ENCODE measurements around the gene WRAP53. TPM values are rescaled to one million over a fixed set of nuclear protein-coding genes. Genes with fewer than 3 reads are reported as not detected.

The WRAP53 gene
- total RNA-seq, 1 donor from 2014 or later: 23.9 TPM

DNA sequence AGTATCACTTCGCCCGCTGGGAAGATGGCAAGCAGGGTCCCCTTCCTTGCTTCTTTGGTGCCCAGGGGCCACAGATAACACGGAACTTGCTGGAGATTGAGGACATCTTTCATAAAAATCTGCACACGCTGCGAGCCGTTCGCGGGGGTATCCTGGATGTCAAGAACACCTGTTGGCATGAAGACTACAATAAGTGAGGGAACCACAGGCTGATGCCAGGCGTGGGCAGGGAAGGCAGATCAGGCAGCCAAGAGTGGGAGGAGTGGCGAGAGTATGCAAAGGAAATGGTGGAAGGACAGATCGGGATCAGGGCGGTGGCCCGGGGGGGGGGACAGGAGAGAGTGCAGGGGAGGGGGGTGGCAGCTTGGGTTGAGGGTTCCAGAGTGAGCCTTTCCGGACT lies 51.5 kb downstream of the WRAP53 start:
- intact Hi-C loops (cut with micrococcal nuclease): no loop called here

DNA sequence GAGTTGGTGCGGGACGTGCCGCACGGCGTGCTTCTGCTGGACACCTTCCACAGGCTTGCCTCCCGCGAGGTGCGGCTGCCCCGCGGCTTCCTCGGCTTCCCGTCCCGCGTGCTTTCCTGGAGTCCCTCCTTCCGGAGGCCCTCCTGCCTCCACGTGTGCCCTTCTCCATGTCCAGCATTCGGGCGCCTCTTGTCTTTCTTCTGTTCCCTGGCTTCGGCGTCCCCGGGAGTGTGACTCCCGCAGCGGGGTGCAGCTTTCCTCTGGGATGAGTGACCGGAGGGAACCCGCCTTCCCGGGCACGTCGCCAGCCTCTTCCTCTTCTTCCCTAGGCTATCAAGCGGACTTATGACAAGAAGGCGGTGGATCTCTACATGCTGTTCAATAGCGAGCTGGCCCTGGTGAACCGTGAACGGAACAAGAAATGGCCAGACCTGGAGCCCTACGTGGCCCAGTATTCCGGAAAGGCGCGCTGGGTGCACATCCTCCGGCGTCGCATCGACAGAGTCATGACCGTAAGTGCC lies 52.3 kb downstream of the WRAP53 start:
- intact Hi-C loops (cut with micrococcal nuclease): no loop called here

DNA sequence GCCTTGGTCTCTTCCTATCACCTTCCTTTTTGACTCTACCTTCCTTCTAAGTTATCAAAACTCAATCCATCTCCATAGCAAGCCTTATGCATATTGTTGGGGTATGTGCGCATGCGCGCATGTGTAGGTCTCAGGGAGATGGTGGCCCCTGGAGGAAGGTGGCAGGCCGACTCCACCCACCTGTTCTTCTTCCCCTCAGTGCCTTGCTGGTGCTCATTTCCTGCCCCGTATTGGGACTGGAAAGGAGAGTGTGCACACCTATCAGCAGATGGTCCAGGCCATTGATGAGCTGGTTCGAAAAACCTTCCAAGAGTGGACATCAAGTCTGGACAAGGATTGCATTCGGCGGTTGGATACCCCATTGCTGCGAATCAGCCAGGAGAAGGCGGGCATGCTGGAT lies 54.5 kb downstream of the WRAP53 start:
- intact Hi-C loops (cut with micrococcal nuclease): loop anchor here (1.0 to 2.0 kb wide), 6 partner anchors 80 to 315 kb away; partner anchors contain the start of gene NAA38

DNA sequence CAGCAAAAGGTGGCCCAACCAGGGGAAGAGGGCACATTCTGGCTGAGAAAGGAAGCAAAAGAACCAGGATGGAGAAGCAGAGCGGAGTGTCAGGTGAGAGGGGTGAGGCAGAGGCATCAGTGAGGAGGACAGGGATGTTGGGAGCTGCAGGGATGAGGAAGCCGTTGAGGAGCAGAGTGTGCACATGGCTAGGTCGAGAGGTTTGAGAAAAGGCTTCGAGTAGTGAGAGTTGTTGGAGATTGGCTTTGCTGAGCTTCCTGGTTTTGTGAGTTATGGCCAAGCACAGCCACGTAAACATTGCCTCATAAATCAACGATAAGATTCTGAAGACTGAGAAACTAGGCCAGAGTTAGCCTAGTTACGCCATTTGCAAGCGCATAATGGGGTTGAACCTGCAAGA lies 56.1 kb downstream of the WRAP53 start:
- intact Hi-C loops (cut with micrococcal nuclease): no loop called here

DNA sequence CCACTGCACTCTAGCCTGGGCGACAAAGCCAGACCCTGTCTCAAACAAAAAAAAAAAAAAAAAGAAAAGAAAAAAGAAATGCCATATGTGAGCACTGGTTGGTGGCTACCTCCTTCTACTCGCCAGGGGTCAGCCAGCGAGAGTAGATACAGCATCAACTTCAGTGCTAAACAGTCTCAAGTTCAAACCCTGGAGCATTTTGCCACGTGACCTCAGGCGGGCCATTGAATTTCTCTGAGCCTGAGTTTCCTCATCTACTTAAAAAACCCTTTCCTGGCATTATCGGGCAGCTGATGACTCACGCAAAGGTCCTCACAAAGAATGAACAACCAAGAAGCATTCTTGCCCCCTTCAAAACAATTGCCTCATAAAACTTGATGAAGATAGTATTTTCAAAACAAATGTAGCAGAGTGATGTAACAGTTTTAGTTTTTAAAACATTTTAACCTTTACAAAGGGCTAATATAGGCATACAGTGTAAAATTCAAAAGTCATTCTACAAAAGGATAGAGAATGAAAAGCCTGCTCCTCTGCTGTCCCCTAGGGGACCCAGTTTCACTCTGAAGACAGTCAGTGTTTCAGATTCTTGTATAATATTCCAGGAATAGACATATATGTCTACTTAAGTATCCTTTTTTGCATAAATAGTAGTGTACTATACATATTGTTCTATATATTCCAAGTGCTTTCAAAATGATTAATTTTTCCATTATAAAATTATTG lies 57.6 kb downstream of the WRAP53 start:
- intact Hi-C loops (cut with micrococcal nuclease): no loop called here

DNA sequence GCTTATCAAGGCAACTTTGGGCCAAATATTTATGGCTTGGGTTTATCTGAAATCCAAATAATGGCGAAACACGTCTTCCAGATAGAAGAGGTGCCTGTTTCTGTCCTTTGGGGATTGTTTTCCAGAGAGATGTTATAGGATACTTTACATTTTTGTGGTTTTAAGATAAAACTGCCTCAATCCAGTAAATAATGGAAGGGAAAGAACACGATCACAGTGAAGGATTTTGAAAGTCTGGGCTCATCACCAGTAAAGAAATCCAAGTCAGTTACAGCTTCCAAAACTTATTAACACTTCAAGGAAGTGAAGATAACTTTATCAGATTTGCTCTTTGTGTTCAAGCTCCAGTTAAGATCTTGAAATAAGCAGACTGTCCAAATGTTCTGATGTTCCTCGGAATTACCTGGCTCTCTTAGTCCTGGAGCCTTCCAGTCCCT lies 59.4 kb downstream of the WRAP53 start:
- intact Hi-C loops (cut with micrococcal nuclease): no loop called here

DNA sequence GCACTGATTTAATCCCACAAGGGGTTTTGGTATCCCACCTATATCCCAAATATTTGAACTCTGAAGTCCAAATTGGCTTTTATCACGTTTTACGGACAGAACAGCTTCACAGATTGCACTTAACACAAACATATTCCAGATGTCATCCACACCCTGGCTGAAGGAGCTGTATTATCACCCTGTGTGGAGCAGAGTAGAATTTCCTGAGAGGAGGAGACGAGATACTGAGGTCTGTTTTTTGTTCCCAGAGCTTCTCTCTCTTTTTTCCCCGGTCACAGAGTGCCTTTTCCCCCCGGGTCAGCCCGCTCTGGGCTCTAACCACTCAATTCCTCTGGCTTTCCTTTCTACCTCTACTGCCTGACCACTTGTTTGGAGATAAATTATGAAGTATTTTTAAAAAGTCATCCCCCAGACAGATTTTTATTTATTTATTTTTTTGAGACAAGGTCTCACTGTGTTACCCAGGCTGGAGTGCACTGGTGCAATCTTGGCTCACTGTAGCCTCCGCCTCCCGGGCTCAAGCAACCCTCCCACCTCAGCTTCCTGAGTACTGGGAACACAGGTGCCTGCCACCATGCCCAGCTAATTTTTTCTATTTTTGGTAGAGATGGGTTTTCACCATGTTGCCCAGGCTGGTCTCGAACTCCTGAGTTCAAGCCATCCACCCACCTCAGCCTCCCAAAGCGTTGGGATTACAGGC lies 59.9 kb downstream of the WRAP53 start:
- intact Hi-C loops (cut with micrococcal nuclease): no loop called here

DNA sequence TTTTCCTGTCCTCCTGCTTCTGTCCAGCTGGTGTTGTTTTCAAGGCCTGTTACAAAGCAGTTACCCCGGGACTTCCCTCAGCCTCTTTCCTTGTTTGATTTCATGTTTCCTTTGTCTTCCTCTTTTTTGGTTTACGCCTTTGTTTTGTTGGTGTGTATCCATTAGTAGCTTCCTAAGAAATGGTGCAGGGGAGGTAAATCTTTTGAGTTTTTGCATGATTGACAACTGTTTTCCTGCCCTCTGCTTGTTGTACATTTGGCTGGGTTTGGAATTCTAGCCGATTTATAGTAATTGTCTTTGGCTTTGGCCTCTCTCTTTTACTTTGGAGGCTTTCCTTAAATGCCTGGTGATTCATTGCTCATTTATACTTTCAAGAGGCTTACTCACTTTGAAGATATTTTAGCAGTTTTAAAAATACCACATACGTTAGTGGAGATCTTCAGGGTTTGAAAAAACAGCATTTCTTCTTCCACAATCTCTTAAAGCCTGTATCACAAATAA lies 62.1 kb downstream of the WRAP53 start:
- intact Hi-C loops (cut with micrococcal nuclease): no loop called here

Other genes with a start within 250 kb of the WRAP53 start
- 15.0 and 15.4 TPM in 2 replicates for gene FGF11, start 249.0 kb upstream of the WRAP53 start, total RNA-seq
- gene CHRNB1, start 243.4 kb upstream of the WRAP53 start, total RNA-seq: 12.5 and 15.4 TPM in 2 replicates
- gene ZBTB4, start 208.8 kb upstream of the WRAP53 start, total RNA-seq: 25.2 and 26.5 TPM in 2 replicates
- gene SLC35G6, start 207.0 kb upstream of the WRAP53 start, total RNA-seq: not detected in 2 replicates
- 208 and 222 TPM in 2 replicates for gene POLR2A, start 204.1 kb upstream of the WRAP53 start, total RNA-seq
- gene TNFSF12, start 139.4 kb upstream of the WRAP53 start, total RNA-seq: 79.9 and 96.4 TPM in 2 replicates
- 6.0 and 6.3 TPM in 2 replicates for gene TNFSF13, start 129.7 kb upstream of the WRAP53 start, total RNA-seq
- gene SENP3, start 126.6 kb upstream of the WRAP53 start, total RNA-seq: 55.0 and 58.3 TPM in 2 replicates
- gene CD68, start 108.8 kb upstream of the WRAP53 start, total RNA-seq: 8.0 TPM in 2 replicates
- 85.1 and 88.0 TPM in 2 replicates for gene MPDU1, start 104.6 kb upstream of the WRAP53 start, total RNA-seq
- gene SOX15, start 98.4 kb upstream of the WRAP53 start, total RNA-seq: 0.20 and 0.27 TPM in 2 replicates
- gene FXR2, start 73.6 kb upstream of the WRAP53 start, total RNA-seq: 32.6 and 40.1 TPM in 2 replicates
- 27.4 and 29.0 TPM in 2 replicates for gene SAT2, start 60.7 kb upstream of the WRAP53 start, total RNA-seq
- not detected in 2 replicates for gene SHBG, start 58.3 kb upstream of the WRAP53 start, total RNA-seq
- gene ATP1B2, start 37.6 kb upstream of the WRAP53 start, total RNA-seq: 0.22 and 0.37 TPM in 2 replicates
- 207 and 218 TPM in 2 replicates for gene TP53, start 987 bp upstream of the WRAP53 start, total RNA-seq
- 0.05 TPM in 1 of 2 replicates, not detected in the other for gene EFNB3, start 16.7 kb downstream of the WRAP53 start, total RNA-seq
- not detected in 2 replicates for gene DNAH2, start 29.3 kb downstream of the WRAP53 start, total RNA-seq
- 35.5 and 39.7 TPM in 2 replicates for gene KDM6B, start 145.7 kb downstream of the WRAP53 start, total RNA-seq
- gene TMEM88, start 166.6 kb downstream of the WRAP53 start, total RNA-seq: 1.6 TPM in 2 replicates
- gene NAA38, start 169.1 kb downstream of the WRAP53 start, total RNA-seq: 51.5 and 59.9 TPM in 2 replicates
- gene CYB5D1, start 169.5 kb downstream of the WRAP53 start, total RNA-seq: 7.0 and 7.9 TPM in 2 replicates
- 142 and 145 TPM in 2 replicates for gene CHD3, start 200.3 kb downstream of the WRAP53 start, total RNA-seq
- 2.9 and 3.9 TPM in 2 replicates for gene RNF227, start 227.8 kb downstream of the WRAP53 start, total RNA-seq
- gene KCNAB3, start 241.4 kb downstream of the WRAP53 start, total RNA-seq: 9.1 and 9.8 TPM in 2 replicates
- gene TRAPPC1, start 243.5 kb downstream of the WRAP53 start, total RNA-seq: 194 and 203 TPM in 2 replicates
- gene CNTROB, start 243.7 kb downstream of the WRAP53 start, total RNA-seq: 40.5 and 47.0 TPM in 2 replicates

Measured in T-helper 1 cell treated with Interleukin-12 subunit alpha and Interleukin-12 subunit beta and Interleukin-4 antibody, amounts not matched to agents 30 ng/mL and 1 ng/mL, for 36 hours (primary cell).